ENCODE results near the gene ZNF366.

Gene ZNF366

GRCh38 chr5:72518001-72518683 is 10.9 kb upstream of the ZNF366 start:
- DNase-seq, result no peak

GRCh38 chr5:72516916-72517315 is 9.7 kb upstream of the ZNF366 start:
- DNase-seq, result no peak

DNA sequence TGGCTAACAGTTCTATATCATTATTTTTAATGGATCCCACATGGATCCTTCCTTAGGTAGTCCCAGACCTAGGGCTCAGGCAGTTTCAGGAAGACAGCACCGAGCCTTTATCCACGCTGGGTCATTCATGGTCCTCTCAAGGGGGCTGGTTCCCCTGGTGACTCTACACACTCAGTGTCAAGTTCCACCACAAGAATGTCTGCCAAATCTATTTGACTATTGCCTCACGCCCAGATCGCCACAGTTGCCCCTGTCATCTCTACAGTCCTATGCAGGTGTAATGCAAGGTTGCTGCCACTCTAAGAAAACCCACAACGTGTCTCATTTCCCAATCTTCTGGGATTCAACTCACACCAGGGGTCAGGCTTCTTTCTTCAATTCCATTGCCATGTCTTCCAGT is 8.0 kb upstream of the ZNF366 start:
- DNase-seq, result no peak

DNA sequence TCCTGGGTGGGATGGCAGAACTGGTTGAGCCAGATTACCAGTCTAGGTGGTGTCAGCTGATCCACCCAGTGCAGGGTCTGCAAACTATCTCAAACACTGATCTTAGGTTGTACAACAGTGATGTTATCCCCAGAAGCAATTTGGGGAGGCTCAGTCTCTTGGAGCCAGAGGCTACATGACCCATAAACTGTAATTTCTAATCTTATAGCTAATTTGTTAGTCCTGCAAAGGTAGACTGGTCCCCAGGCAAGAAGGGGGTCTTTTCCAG is 5.3 kb upstream of the ZNF366 start:
- no peak for DNase-seq

GRCh38 chr5:72511774-72512592 is 4.8 kb upstream of the ZNF366 start:
- no peak for DNase-seq

DNA sequence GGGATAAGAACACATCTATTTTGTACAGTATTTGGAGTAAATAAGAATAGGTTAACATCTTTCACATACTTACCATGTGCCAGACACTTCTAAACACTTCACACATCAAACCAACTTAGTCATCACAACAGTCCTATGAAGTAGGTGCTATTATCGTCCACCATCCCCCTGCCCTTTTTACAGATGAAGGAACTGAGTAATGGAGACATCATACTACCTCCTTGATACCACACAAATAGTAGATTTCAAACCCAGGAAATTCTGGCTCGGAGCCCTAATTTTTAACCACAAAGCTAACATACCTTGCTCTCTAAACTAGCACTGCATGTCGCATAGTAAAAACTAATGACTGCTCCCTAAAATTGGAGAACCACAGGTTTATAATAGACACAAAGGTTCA is 4.2 kb upstream of the ZNF366 start:
- DNase-seq, result no peak

- peak; percentile 83 for DNase-seq
Observed at GRCh38 chr5:72510610-72511181, 3.5 kb upstream of the ZNF366 start.

- DNase-seq, result peak; percentile 43
Observed at GRCh38 chr5:72509401-72509800, 2.2 kb upstream of the ZNF366 start.

DNA sequence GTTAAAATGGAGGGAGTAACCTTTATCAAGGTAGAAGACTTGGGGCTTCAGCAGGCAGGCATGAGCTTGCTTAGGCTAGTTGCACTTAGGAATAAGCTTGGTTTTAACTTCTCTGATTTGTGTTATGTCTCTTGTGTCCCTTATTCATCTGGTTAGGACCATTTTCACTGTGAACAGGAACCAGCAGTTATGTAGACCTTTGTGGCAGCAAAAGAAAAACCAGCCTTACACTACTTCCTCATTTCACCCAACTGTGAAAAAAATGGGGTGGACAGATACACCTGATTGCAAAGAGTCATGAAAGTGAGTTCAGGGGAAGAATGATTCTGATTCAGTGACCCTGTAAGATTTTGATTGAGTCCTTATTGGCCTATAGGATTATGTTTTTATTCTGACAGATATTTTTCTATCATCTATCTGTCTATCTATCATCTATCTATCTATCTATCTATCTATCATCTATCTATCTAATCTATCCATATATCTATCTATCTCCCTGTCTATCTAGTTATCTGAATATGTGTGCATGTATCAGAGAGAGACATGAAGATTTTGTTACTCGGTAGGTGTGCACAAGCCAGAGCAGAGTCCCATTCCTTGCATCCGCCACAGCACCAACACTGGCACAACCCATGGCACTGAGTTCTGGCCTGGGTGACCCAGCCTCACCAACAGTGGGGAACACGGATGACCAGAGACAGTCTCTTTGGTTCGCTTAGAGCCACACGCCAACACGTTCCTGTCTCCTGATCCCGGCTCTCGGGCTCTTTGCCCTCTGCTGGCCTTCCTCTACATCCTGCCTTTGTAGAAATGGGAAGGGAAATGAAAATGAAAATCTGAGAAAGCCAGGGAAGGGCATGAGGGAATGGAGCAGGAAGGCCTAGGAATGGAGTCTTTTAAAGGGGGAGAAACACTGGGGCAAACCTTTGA is 1.3 kb upstream of the ZNF366 start:
- no peak for DNase-seq

- DNase-seq, result no peak
Observed at GRCh38 chr5:72507907-72508238, 663 bp upstream of the ZNF366 start.

- DNase-seq, result no peak
Observed at GRCh38 chr5:72506158-72506549, 1.1 kb downstream of the ZNF366 start.

DNA sequence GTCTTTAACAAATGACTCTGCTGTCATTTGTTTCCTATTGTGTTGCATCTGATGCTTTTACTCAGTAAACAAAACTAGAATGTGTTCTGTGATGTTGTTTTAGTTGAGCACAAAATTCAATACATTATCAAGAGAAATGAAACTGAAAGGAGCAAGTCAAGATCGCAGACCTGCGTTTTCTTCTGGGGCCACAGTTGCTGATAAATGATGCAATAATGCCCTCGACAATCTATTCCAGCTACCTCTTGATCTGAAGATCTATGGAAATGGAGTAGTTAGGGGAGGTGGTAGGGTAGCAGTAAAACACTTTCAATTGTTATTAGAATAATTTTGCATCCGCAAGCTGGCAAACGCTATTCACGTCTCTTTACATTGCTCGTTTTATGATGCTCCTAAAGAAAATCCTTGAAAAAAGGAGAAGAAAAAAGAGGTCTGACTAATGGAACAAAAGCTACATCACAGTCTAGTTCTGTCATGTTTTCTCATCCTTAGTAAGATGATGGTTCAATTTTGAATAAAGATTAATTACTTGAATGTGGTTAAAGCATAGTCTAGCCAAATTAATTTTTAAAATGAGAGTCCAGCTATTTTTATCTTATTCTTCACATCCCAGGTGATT is 1.6 kb downstream of the ZNF366 start:
- DNase-seq, result no peak

DNA sequence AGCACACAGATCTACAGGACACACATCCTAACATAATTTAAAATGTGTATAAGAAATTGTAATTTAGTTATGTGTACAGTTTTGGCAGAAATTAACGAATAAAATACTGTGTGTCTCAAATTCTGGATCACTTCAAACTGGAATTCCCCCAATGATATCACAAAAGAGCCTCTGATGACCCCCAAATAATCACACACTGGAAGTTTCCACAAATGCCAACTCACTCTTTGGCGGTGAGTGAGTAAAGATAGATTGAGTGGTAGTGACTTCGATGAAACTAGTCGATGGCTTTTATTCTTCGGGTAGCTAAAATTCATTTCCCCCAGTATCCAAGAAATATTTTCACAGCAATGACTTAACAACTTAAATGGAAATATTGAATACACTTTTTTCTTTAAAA is 2.2 kb downstream of the ZNF366 start:
- no peak for DNase-seq

- no peak for DNase-seq
Observed at GRCh38 chr5:72503888-72504491, 3.2 kb downstream of the ZNF366 start.

DNA sequence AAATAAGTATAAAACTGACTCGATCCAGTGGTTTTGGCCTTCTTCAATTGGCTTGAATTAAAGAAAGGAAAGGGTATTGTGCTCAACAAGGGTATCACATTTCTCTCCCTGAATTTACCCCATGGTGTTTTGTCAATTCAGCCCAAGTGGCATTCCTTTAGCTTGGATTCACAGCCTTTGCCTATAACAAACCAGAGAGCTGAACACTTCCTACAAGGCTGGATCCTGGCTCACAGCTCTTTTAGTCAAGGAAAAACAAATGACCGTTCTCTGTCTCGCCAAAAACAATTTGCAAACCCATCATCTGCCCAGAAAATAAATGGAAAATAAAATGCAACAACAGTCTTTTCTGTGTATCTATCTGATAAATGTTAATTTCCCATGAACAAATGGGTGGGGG is 5.7 kb downstream of the ZNF366 start:
- peak; percentile 31 for DNase-seq

DNA sequence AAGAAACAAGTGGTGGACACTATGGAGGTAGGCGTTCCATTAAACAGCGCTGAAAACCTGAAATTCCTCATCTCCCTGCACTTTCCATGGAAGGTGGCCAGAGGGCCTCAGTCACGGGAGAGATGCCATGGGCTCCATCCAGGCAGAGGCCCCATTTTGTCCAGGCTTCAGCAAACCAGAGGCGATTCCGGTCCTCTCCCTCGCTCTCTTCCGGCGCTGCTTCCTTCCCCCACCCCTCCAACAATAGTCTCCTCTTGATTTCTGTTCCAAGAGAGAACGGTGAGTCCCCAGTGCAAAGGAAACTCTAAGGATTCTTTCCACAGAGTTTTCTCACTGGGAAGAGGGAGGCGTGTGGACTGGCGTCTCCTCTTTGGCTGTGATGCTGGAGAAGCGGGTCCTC is 7.5 kb downstream of the ZNF366 start:
- DNase-seq, result no peak

DNA sequence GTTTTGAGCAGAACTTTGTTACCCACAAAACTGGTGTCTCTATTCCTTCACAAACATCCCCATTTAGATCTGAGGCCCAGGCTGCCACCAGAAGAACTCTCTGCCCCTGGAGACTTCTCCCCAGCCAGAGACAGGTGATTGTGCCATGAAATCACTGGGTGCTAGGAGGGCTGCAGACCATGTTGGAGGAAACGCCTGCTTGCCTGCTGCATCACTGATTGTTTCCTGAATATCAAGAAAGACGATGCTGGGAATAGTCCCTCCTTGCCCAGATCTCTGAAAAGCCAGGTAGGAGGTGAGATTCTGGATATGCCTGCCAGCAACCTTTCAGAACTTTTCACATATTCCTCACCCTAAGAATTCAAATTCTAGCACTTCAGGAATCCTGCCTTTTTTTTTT is 8.1 kb downstream of the ZNF366 start:
- no peak for DNase-seq

DNA sequence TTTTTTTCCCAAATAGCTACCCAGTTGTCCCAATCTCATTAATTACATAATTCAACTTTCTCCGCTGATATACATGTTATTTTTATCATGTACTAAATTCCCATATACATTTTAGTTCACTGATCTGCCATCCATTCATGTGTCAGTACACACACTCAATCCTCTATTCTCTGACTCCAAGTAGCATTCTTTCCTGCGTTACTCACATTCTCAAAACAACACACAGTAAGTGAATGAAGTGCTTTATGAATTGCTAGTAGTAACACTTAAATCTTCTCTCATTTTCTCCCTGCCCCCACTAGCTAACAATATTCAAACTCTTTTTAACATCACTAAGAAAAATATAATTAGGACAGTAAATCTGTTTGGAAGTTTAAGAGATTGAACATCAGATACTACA is 8.9 kb downstream of the ZNF366 start:
- DNase-seq, result no peak

DNA sequence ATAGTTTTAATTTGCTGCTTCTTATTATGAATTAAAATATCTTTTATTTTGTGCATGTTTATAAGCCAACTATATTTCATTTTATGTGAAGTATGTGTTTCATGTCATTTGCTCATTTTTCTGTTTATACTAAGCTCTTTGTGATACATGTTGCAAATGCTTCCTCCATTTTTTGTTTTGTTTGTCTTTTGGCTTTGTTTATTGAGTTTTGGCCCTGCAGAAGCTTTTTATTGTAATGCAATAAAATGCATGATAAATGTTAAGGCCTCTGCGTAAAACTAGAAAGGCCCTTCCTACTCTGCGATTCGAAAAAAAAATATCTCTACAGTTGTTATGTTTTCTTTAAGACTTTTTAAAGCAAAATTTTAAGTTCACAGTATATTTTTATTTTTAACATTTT is 9.4 kb downstream of the ZNF366 start:
- no peak for DNase-seq

GRCh38 chr5:72495410-72495809 is 11.8 kb downstream of the ZNF366 start:
- no peak for DNase-seq

GRCh38 chr5:72494623-72495124 is 12.5 kb downstream of the ZNF366 start:
- no peak for DNase-seq

DNA sequence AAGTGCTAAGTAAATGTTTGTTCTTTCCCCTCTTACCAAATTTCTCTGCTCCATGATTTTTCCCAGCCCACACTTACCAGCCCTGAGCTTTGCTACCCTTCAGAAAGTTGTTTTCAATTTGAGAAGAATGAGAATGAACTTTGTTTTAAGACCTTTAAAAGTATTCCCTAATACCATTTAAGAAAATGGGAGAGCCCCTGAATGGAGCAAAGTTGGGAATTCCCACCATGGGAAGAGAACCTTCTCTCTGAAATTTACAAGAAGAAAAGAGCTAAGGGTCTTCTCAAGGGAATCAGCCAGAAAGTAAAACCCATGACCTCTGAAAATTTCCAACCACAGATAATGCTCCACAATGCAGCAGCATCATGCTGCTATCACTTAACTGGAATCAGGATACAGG is 17.7 kb downstream of the ZNF366 start:
- no peak for DNase-seq

- DNase-seq, result no peak
Observed at GRCh38 chr5:72488756-72489155, 18.5 kb downstream of the ZNF366 start.

Data from NCI-H446 treated with DMSO at 0.1 percent for 48 hours (cell line).